Measurements from ENCODE around the gene TMC7.

TMC7 gene

DNA sequence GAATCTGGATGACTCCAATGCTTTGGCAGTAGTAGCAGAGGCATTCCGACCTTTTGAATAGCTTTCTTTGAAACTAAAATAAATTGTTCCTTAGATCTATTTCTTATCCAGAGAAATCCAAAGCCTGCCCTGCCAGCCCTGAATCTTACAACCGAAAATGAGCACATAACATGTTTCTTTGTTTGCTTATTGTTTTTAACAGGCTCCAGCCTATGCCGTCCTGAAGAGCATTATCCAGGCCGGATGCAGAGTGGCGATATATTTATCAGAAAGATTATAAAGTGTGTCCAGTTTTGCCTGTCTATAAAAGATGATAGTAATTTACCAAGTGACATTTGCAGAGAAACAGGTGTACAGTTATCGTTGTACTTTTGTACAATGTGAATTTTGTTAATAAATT lies 94.1 kb downstream of the TMC7 start:
- Mint-ChIP-seq H3K4me3 (no peak overlapping the region), H3K9me3 (no peaks in the 10 kb centered on the region), H3K27me3 (ENCODE audit: low read depth) (no peaks in the 10 kb centered on the region), H3K27ac (no peak overlapping the region), H3K4me1 (ENCODE audit: low read depth) (no peaks in the 10 kb centered on the region), H3K36me3 (ENCODE audit: low read depth) (peaks cover 5% of the 10 kb centered on the region)
- DNase-seq (ENCODE audit: low spot score): no peak

DNA sequence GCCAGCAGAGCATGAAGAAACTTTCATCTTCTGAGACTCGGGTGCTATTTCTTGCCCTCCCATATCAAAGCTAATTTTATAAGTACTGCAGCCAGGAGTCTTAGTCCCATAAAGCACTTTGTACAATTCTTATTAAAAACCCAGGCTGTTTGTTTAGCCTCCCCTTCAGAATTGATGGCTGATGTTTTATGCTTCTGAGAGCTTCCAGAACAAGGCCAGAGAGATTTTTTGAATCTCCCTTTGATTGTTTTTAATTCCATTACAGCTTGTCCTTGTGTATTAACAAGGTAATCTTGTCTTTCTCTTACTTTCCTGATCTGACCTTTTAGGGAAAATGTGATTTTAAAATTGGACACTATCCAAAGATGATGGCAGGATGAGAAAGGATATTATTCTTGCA lies 99.9 kb downstream of the TMC7 start:
- Mint-ChIP-seq H3K27me3 (ENCODE audit: low read depth) (peaks cover 11% of the 10 kb centered on the region), H3K36me3 (ENCODE audit: low read depth) (peaks cover 5% of the 10 kb centered on the region), H3K27ac (no peak overlapping the region), H3K4me1 (ENCODE audit: low read depth) (peaks cover 3% of the 10 kb centered on the region), H3K4me3 (no peak overlapping the region), H3K9me3 (no peaks in the 10 kb centered on the region)
- no peak for DNase-seq (ENCODE audit: low spot score)

- H3K27me3 Mint-ChIP-seq (ENCODE audit: low read depth): peaks cover 11% of the 10 kb centered on the region
Measured at GRCh38 chr16:19084139-19084538, 100.4 kb downstream of the TMC7 start.

DNA sequence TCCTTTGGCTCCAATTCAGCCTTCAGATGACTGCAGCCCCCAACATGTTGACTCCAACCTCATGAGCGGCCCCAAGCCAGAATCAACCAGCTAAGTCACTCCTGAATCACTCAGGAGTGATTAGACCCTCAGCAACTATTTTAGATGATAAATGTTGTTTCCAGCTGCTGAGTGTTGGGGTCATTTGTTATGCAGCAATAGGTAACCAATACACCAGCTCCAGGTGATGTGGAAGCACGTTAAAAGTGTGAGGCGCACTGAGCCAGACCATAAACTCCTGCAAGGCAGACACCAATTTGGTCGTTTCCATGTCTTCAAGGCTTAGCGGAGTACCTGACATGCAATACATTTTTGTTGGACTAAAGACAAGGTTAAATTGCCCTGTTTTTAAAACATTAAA lies 101.1 kb downstream of the TMC7 start:
- peaks cover 11% of the 10 kb centered on the region for H3K27me3 Mint-ChIP-seq (ENCODE audit: low read depth)
- peaks cover 5% of the 10 kb centered on the region for H3K36me3 Mint-ChIP-seq (ENCODE audit: low read depth)
- peaks cover 3% of the 10 kb centered on the region for H3K4me1 Mint-ChIP-seq (ENCODE audit: low read depth)
- H3K27ac Mint-ChIP-seq: no peak overlapping the region
- H3K9me3 Mint-ChIP-seq: no peaks in the 10 kb centered on the region
- no peak for DNase-seq (ENCODE audit: low spot score)
- H3K4me3 Mint-ChIP-seq: no peak overlapping the region

More at GRCh38 chr16:19084139-19084538, 100.4 kb downstream of the TMC7 start:
- Mint-ChIP-seq H3K27ac (no peak overlapping the region), H3K4me1 (ENCODE audit: low read depth) (peaks cover 3% of the 10 kb centered on the region), H3K9me3 (no peaks in the 10 kb centered on the region), H3K4me3 (no peak overlapping the region), H3K36me3 (ENCODE audit: low read depth) (peaks cover 5% of the 10 kb centered on the region)
- DNase-seq (ENCODE audit: low spot score): no peak

GRCh38 chr16:19085679-19086200 lies 102.0 kb downstream of the TMC7 start:
- Mint-ChIP-seq H3K9me3 (peaks cover under 1% of the 10 kb centered on the region), H3K4me3 (no peak overlapping the region), H3K4me1 (ENCODE audit: low read depth) (peaks cover 3% of the 10 kb centered on the region), H3K36me3 (ENCODE audit: low read depth) (peaks cover 3% of the 10 kb centered on the region), H3K27ac (no peak overlapping the region), H3K27me3 (ENCODE audit: low read depth) (peaks cover 11% of the 10 kb centered on the region)
- DNase-seq (ENCODE audit: low spot score): no peak

DNA sequence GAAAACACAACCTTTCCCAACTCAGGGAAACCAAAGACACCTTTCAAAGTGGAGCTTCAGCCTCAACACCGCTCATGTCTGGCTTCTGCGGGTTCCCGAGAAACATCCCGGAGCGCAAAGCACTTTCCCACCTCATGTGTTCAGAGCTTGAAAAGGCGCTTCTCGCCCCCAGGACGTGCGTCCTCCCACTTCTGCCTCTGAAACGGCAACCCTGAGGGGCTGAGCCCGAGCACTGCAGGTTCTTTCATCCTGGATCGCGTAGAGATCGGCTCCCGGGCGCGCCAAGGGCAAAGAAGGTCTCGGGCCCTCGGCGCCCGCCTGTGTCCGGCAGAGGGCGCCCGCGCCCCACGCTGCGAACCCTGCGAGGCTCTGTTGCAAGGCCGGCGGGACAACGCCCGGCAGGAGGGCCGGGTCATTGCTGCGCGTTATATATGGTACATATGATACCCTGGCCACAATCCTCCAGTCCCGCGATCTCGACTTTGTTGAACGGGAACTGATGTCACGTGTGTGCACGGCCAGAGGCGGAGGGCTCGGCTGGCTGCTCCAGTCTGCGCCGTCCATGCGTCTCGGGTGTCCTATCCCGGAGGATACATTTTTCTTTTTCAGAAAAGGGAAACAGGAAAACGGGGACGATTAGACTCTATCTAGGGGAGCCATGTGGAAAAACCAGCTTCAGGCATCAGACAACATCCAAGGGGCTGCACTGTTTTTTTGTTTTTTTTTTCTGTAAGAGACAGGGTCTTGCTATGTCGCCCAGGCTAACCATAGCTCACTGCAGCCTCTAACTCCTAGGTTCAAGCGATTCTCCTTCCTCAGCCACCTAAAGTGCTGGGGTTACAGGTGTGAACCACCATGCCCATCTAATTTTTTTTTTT lies 102.8 kb downstream of the TMC7 start:
- peak; percentile 82 for DNase-seq (ENCODE audit: low spot score)
- H3K27me3 Mint-ChIP-seq (ENCODE audit: low read depth): peaks cover 11% of the 10 kb centered on the region
- no peak overlapping the region for H3K27ac Mint-ChIP-seq
- peaks cover 3% of the 10 kb centered on the region for H3K36me3 Mint-ChIP-seq (ENCODE audit: low read depth)
- H3K9me3 Mint-ChIP-seq: peaks cover 5% of the 10 kb centered on the region
- H3K4me1 Mint-ChIP-seq (ENCODE audit: low read depth): peaks cover 3% of the 10 kb centered on the region
- H3K4me3 Mint-ChIP-seq: peak overlapping the region; percentile 69

DNA sequence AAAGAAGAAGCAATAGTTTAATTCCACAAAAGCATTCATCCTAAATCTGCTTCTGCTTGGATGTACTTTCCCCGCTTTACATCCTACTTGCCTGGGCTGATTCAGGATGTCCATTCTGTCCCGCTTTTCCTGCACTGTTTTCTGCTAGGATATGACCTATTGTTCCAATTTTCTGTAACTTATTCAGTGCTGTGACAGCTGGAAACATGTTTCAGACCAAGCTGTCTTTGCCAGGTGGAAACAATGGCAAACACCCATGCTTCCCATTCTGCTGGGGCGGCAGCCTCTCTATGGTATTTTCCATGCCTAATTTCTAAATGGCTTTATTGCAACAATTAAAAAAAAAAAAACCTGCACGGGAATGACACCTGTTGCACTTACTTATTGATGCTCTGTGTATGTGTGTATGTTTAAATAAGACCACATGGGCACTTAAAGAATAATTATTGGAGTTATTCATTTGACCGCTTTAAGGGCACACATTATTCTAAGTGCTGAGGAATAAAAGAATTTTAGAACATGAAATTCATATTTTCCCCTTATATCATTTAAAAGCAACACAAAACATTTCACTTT lies 104.7 kb downstream of the TMC7 start:
- Mint-ChIP-seq H3K27me3 (ENCODE audit: low read depth) (peaks cover 11% of the 10 kb centered on the region), H3K27ac (no peak overlapping the region), H3K36me3 (ENCODE audit: low read depth) (no peaks in the 10 kb centered on the region), H3K4me3 (no peak overlapping the region), H3K9me3 (peaks cover 19% of the 10 kb centered on the region), H3K4me1 (ENCODE audit: low read depth) (peaks cover 3% of the 10 kb centered on the region)
- DNase-seq (ENCODE audit: low spot score): no peak

GRCh38 chr16:19089410-19089955 lies 105.7 kb downstream of the TMC7 start:
- no peak for DNase-seq (ENCODE audit: low spot score)
- H3K4me3 Mint-ChIP-seq: no peak overlapping the region
- peaks cover 19% of the 10 kb centered on the region for H3K9me3 Mint-ChIP-seq
- H3K27me3 Mint-ChIP-seq (ENCODE audit: low read depth): peaks cover 11% of the 10 kb centered on the region
- H3K27ac Mint-ChIP-seq: no peak overlapping the region
- H3K36me3 Mint-ChIP-seq (ENCODE audit: low read depth): no peaks in the 10 kb centered on the region
- peaks cover 3% of the 10 kb centered on the region for H3K4me1 Mint-ChIP-seq (ENCODE audit: low read depth)

- H3K27ac Mint-ChIP-seq: no peak overlapping the region
- no peak overlapping the region for H3K4me3 Mint-ChIP-seq
- H3K27me3 Mint-ChIP-seq (ENCODE audit: low read depth): peaks cover 5% of the 10 kb centered on the region
- H3K9me3 Mint-ChIP-seq: peaks cover 25% of the 10 kb centered on the region
- no peak for DNase-seq (ENCODE audit: low spot score)
- H3K4me1 Mint-ChIP-seq (ENCODE audit: low read depth): peaks cover 6% of the 10 kb centered on the region
- H3K36me3 Mint-ChIP-seq (ENCODE audit: low read depth): no peaks in the 10 kb centered on the region
Measured at GRCh38 chr16:19090916-19091315, 107.2 kb downstream of the TMC7 start.

DNA sequence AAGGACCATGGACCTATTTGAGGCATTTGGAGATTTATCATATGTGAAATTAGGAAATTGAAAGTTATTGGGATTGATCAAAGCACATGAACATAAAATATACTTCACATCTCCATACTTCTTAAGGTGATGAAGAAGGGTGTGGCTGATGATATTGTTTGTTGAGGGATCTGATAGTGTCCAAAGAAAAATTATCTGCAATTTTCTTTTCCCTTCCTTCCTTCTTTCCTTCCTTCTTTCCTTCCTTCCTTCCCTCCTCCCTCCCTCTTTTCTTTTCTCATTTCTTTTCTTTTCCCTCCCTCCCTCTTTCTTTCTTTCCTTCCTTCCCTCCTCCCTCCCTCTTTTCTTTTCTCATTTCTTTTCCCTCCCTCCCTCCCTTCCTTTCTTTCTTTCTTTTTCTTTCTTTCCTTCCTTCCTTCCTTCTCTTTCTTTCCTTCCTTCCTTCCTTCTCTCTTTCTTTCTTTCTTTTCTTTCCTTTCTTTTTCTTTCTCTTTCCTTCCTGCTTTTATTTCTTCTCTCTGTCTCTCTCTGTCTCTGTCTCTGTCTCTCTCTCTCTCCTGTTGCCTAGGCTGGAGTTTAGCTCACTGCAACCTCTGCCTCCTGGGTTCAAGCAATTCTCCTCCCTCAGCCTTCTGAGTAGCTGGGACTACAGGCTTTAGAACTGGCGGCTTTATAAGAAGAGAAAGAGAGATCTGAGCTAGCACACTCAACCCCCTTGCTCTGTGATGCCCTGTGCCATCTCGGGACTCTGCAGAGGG lies 109.1 kb downstream of the TMC7 start:
- Mint-ChIP-seq H3K27ac (no peak overlapping the region), H3K27me3 (ENCODE audit: low read depth) (no peaks in the 10 kb centered on the region)

DNA sequence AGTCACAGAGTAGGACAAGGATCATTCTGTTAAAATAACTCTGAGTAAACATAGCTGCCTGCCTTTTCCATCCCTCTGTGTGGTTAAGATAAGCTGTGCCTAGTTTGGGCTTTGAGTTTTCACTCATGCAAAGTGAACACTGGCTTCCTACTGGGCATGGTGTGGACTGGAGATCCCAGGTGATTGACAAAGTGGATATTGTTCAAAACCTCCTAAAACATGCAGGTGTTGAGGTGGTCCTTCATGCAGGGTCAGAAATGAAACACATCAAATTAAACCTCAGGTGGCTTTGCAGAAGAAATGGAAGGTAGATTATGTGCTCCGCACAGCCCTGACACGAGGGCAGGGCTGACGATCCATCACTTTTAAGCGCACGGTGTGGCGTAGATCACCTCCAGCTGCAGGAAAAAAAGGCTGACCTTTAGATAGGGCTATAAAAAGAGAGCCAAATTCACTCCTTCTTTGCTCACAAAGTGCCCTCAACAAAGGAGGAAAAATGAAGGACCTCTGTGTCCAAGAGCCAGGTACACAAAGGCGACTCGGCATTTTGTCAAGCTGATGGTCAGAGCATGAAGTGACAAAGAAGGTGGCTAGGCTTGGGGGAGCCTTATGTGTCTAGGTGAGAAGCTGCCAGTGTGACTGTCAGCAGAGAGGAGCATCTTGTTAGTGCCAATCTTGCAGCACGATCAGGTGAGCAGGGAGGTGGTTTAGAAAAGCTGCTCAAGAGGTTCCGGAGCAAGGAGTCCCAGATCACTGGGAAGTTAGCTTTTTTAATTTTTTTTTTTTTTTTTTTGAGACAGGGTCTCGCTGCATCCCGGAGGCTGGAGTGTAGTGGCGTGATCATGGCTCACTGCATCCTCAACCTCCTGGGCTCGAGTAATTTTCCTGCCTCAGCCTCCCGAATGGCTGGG lies 110.2 kb downstream of the TMC7 start:
- Mint-ChIP-seq H3K4me3 (no peak overlapping the region), H3K27me3 (ENCODE audit: low read depth) (no peaks in the 10 kb centered on the region), H3K36me3 (ENCODE audit: low read depth) (peaks cover 2% of the 10 kb centered on the region), H3K27ac (no peak overlapping the region), H3K4me1 (ENCODE audit: low read depth) (peaks cover 3% of the 10 kb centered on the region), H3K9me3 (peaks cover 42% of the 10 kb centered on the region)
- no peak for DNase-seq (ENCODE audit: low spot score)

More for the DNA sequence above, 109.1 kb downstream of the TMC7 start:
- H3K9me3 Mint-ChIP-seq: peaks cover 36% of the 10 kb centered on the region
- H3K4me3 Mint-ChIP-seq: no peak overlapping the region
- H3K36me3 Mint-ChIP-seq (ENCODE audit: low read depth): no peaks in the 10 kb centered on the region
- DNase-seq (ENCODE audit: low spot score): no peak
- peaks cover 3% of the 10 kb centered on the region for H3K4me1 Mint-ChIP-seq (ENCODE audit: low read depth)

GRCh38 chr16:19094542-19095365 lies 111.0 kb downstream of the TMC7 start:
- no peak overlapping the region for H3K4me3 Mint-ChIP-seq
- no peak for DNase-seq (ENCODE audit: low spot score)
- no peaks in the 10 kb centered on the region for H3K27me3 Mint-ChIP-seq (ENCODE audit: low read depth)

More at GRCh38 chr16:19094542-19095365, 111.0 kb downstream of the TMC7 start:
- Mint-ChIP-seq H3K27ac (no peak overlapping the region), H3K9me3 (peaks cover 42% of the 10 kb centered on the region), H3K4me1 (ENCODE audit: low read depth) (peaks cover 3% of the 10 kb centered on the region), H3K36me3 (ENCODE audit: low read depth) (peaks cover 2% of the 10 kb centered on the region)

Data from T-helper 2 cell treated with Interferon-gamma antibody and Interleukin-4, amounts not matched to agents 5 μg/mL and 100 μg/mL, for 36 hours (primary cell).